ENCODE results near the gene SLC18A2.

GRCh38 chr10:117257721-117258120, 16.8 kb downstream of the SLC18A2 start:
- no peak for TF ChIP-seq EZH2phosphoT487 (IDR thresholded peaks at IDR 0.05; ENCODE audit: borderline replicate concordance, low read length)
- TF ChIP-seq, protein P1, sequence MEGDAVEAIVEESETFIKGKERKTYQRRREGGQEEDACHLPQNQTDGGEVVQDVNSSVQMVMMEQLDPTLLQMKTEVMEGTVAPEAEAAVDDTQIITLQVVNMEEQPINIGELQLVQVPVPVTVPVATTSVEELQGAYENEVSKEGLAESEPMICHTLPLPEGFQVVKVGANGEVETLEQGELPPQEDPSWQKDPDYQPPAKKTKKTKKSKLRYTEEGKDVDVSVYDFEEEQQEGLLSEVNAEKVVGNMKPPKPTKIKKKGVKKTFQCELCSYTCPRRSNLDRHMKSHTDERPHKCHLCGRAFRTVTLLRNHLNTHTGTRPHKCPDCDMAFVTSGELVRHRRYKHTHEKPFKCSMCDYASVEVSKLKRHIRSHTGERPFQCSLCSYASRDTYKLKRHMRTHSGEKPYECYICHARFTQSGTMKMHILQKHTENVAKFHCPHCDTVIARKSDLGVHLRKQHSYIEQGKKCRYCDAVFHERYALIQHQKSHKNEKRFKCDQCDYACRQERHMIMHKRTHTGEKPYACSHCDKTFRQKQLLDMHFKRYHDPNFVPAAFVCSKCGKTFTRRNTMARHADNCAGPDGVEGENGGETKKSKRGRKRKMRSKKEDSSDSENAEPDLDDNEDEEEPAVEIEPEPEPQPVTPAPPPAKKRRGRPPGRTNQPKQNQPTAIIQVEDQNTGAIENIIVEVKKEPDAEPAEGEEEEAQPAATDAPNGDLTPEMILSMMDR (IDR thresholded peaks at IDR 0.05; ENCODE audit: low read depth, low read length, poor library complexity, severe bottlenecking): no peak
